ENCODE results near the gene AHRR. TPM values are rescaled to one million over a fixed set of nuclear protein-coding genes. Genes with fewer than 3 reads are reported as not detected.
A peak's percentile ranks its signal among the peaks of the same experiment; 100 is the strongest.

The AHRR gene
- total RNA-seq, 1 experiment from 2014 or later = 2.2 TPM

GRCh38 chr5:392431-392988 is 71.0 kb downstream of the AHRR start:
- no peak overlapping the region for H4K8ac ChIP-seq (replicated peaks; ENCODE audit: insufficient read length, low read depth, low read length)
- peaks cover 3% of the 10 kb centered on the region for H4K20me1 ChIP-seq (ENCODE audit: control insufficient read depth, insufficient read depth, insufficient read length)
- no peak overlapping the region for H2AFZ ChIP-seq (ENCODE audit: low read length)
- H3K23me2 ChIP-seq (ENCODE audit: insufficient read length, low read depth, low read length, poor library complexity, severe bottlenecking) = no peaks in the 10 kb centered on the region
- no peaks in the 10 kb centered on the region for H3K79me2 ChIP-seq (ENCODE audit: insufficient read depth, low read length)
- H3K27me3 Mint-ChIP-seq (ENCODE audit: low read depth) = peaks cover 6% of the 10 kb centered on the region
- TF ChIP-seq, protein P1, sequence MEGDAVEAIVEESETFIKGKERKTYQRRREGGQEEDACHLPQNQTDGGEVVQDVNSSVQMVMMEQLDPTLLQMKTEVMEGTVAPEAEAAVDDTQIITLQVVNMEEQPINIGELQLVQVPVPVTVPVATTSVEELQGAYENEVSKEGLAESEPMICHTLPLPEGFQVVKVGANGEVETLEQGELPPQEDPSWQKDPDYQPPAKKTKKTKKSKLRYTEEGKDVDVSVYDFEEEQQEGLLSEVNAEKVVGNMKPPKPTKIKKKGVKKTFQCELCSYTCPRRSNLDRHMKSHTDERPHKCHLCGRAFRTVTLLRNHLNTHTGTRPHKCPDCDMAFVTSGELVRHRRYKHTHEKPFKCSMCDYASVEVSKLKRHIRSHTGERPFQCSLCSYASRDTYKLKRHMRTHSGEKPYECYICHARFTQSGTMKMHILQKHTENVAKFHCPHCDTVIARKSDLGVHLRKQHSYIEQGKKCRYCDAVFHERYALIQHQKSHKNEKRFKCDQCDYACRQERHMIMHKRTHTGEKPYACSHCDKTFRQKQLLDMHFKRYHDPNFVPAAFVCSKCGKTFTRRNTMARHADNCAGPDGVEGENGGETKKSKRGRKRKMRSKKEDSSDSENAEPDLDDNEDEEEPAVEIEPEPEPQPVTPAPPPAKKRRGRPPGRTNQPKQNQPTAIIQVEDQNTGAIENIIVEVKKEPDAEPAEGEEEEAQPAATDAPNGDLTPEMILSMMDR (conservative IDR thresholded peaks at IDR 0.05) = no peak
- H2BK12ac ChIP-seq (ENCODE audit: insufficient read length, low read depth, low read length) = no peak overlapping the region
- no peak overlapping the region for H3T11ph ChIP-seq (ENCODE audit: low read length)
- no peaks in the 10 kb centered on the region; a peak in 2 of 5 replicates for H3K9me3 Mint-ChIP-seq
- no peak overlapping the region for H3K4me3 Mint-ChIP-seq
- no peak overlapping the region for H4K5ac ChIP-seq (ENCODE audit: insufficient read length, low read depth, low read length)
- H3K27ac Mint-ChIP-seq = peak overlapping the region in 2 of 3 experiments; percentile 24 to 81; a peak in 2 of 7 replicates
- H3K9ac ChIP-seq (ENCODE audit: extremely low read depth, insufficient read length, low read length) = no peak overlapping the region
- no peak overlapping the region for H3K27ac ChIP-seq (ENCODE audit: insufficient read length, low read depth, low read length)
- H2BK5ac ChIP-seq (ENCODE audit: insufficient read length, low read length) = no peak overlapping the region
- H3K14ac ChIP-seq (ENCODE audit: insufficient read depth, low read length) = no peak overlapping the region
- no peak overlapping the region for H4K91ac ChIP-seq (ENCODE audit: insufficient read length, low read depth, low read length)
- H3K23ac ChIP-seq (ENCODE audit: insufficient read length, low read depth, low read length) = no peak overlapping the region
- no peak overlapping the region for H3K4me2 ChIP-seq (ENCODE audit: insufficient read depth, insufficient read length, low read length)
- H3K18ac ChIP-seq (ENCODE audit: insufficient read length, low read depth, low read length) = no peak overlapping the region
- WGBS (ENCODE audit: extremely low coverage, insufficient read length, low lambda C conversion rate) = no CpG with 5 or more reads among the region's 30 CpGs
- no peak overlapping the region for H2AK5ac ChIP-seq (ENCODE audit: insufficient read length, low read length)
- no peak overlapping the region for H3K4ac ChIP-seq (ENCODE audit: low read depth, low read length)
- no peak overlapping the region for H3K56ac ChIP-seq (ENCODE audit: insufficient read length, low read depth, low read length)
- H2BK120ac ChIP-seq (ENCODE audit: low read depth, low read length, poor library complexity, severe bottlenecking) = no peak overlapping the region
- no peaks in the 10 kb centered on the region for H3K9me3 ChIP-seq (ENCODE audit: control insufficient read depth, low read depth, low read length)
- H2BK15ac ChIP-seq (ENCODE audit: low read depth, low read length) = no peak overlapping the region
- peaks cover 20 to 37% of the 10 kb centered on the region in 2 experiments for H3K4me1 Mint-ChIP-seq
- DNase-seq = peak; percentile 48
- no peaks in the 10 kb centered on the region; a peak in 1 of 7 replicates for H3K36me3 Mint-ChIP-seq (ENCODE audit: insufficient read depth in 1 of 3, low read depth in 3 of 3)
- no peaks in the 10 kb centered on the region for H3K79me1 ChIP-seq (ENCODE audit: insufficient read depth, low read depth, low read length, poor library complexity, severe bottlenecking)
- H2BK20ac ChIP-seq (ENCODE audit: low read depth, low read length, poor library complexity, severe bottlenecking) = no peak overlapping the region
- no peaks in the 10 kb centered on the region for H3K27me3 ChIP-seq (ENCODE audit: insufficient read depth, low read length)
- H3K4me1 ChIP-seq (ENCODE audit: insufficient read depth, low read length) = no peaks in the 10 kb centered on the region
